Right renal cortex interstitium (tissue), 3 donors: ENCODE results near the gene ST8SIA6. TPM values are rescaled to one million over a fixed set of nuclear protein-coding genes. Genes with fewer than 3 reads are reported as not detected.

Experiments
- DNase-seq, 3 donors: peaks; one replicate each; pipeline ENCODE4 v3.0.0-alpha.2; 2013; ENCODE audit warnings: low read depth in 3 of 3, low spot score in 2 of 3
- polyA plus RNA-seq, 3 donors: library from polyadenylated mRNA; unstranded; fragments of 120-200 nt; gene quantifications; one replicate each; pipeline ENCODE4 v1.2.1, GENCODE V29; 2013; ENCODE audit not compliant: insufficient read length in 3 of 3

Gene ST8SIA6
- polyA plus RNA-seq, 3 donors = 1.1 to 2.4 (median 1.3) TPM

- no peak for DNase-seq
Observed at GRCh38 chr10:17276756-17277424, 177.5 kb downstream of the ST8SIA6 start.

DNA sequence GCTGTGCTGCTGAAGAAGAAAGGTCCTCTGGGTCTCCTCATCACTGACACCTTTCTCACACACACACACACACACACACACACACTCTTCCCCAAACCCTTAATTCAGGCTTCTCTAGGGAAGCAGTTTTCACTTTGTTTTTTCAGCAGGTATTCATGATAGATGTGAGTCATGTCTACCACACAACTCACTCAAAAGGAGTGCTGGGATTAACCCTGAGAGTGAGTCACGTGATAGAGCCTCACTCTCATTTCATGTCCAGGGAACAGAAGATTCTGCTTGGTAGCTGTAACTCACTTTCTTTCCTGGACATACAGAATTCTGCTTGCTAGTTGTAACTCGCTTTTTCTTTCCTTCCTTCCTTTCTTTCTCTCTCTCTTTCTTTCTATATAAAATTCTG, 181.0 kb downstream of the ST8SIA6 start:
- no peak for DNase-seq

- DNase-seq = no peak
Observed at GRCh38 chr10:17272648-17273047, 181.7 kb downstream of the ST8SIA6 start.

Other genes starting within 250 kb of the ST8SIA6 start
- 1,000 to 10,000 TPM; 1,198 to 1,324 (median 1,247) TPM for gene VIM, start 226.4 kb downstream of the ST8SIA6 start, polyA plus RNA-seq
- gene HACD1, start 162.8 kb upstream of the ST8SIA6 start, polyA plus RNA-seq = 10 to 100 TPM; 11.2 to 16.3 (median 13.4) TPM
- 10 to 100 TPM; 30.0 to 34.7 (median 32.3) TPM for gene STAM, start 189.6 kb upstream of the ST8SIA6 start, polyA plus RNA-seq